Activated CD8-positive, alpha-beta T cell treated with anti-CD3 and anti-CD28 coated beads for 36 hours (primary cell): ENCODE measurements around the gene UGT1A7. TPM values are rescaled to one million over a fixed set of nuclear protein-coding genes. Genes with fewer than 3 reads are reported as not detected.

Experiments
- ATAC-seq: fragments of 200-7000 bp; cut with Tn5 transposase; one replicate; pipeline ENCODE4 v1.10.0; 2021; ENCODE audit warnings: mild to moderate bottlenecking, moderate library complexity
- CTCF ChIA-PET: fragments of 350-600 bp; sonication (Branson Sonifier 250); formaldehyde crosslinking; loops from one replicate; lab custom pipeline; 2021; ENCODE audit warnings: antibody characterized with exemption; lab: Charles Lee
- POLR2A ChIA-PET: fragments of 350-600 bp; sonication (Branson Sonifier 250); formaldehyde crosslinking; loops from one replicate; lab custom pipeline; 2021; ENCODE audit warnings: antibody characterized with exemption; lab: Charles Lee
- DNase-seq: peaks from one replicate; pipeline ENCODE4 v3.0.0-alpha.2; 2020
- H3K27ac Mint-ChIP-seq: one replicate; pipeline ENCODE4 v1.8.0; 2021; ENCODE audit warnings: mild to moderate bottlenecking, mixed read lengths
- H3K27me3 Mint-ChIP-seq: one replicate; pipeline ENCODE4 v1.8.0; 2021; ENCODE audit warnings: mixed read lengths
- H3K36me3 Mint-ChIP-seq: one replicate; pipeline ENCODE4 v1.8.0; 2021; ENCODE audit warnings: low read depth, mixed read lengths
- H3K4me1 Mint-ChIP-seq: one replicate; pipeline ENCODE4 v1.8.0; 2021; ENCODE audit warnings: low read depth, mixed read lengths
- H3K4me3 Mint-ChIP-seq: one replicate; pipeline ENCODE4 v1.8.0; 2021; ENCODE audit warnings: mild to moderate bottlenecking, moderate library complexity, mixed read lengths
- H3K9me3 Mint-ChIP-seq: one replicate; pipeline ENCODE4 v1.8.0; 2021; ENCODE audit warnings: mixed read lengths
- CTCF ChIP-seq: fragments of 200-600 bp; IDR thresholded peaks from one replicate; pipeline ENCODE4 v1.8.0; 2022; ENCODE audit warnings: antibody characterized with exemption, mild to moderate bottlenecking
- intact Hi-C: fragments of 100-400 bp; cut with micrococcal nuclease; formaldehyde crosslinking; loops from one replicate; pipeline ENCODE4 v1.10.0; 2022
- total RNA-seq, 2 experiments: library from RNA; stranded (reverse); gene quantifications; one replicate each; pipeline ENCODE4 v1.2.3, GENCODE V29; 2021

Gene UGT1A7
- total RNA-seq, 2 experiments from 2014 or later = not detected

- Mint-ChIP-seq H3K27me3 (peaks cover 9% of the 10 kb centered on the region), H3K4me1 (no peaks in the 10 kb centered on the region), H3K9me3 (no peaks in the 10 kb centered on the region), H3K36me3 (no peaks in the 10 kb centered on the region), H3K4me3 (no peak overlapping the region), H3K27ac (no peak overlapping the region)
- ChIA-PET CTCF (interaction anchor here (1.3 kb wide), 1 partner anchor 12 kb away, joined by 3 read pairs; no protein-coding TSS in a partner anchor), POLR2A (no interaction called here)
- DNase-seq (no peak), ATAC-seq (no peak)
- intact Hi-C loops = no loop called here
- TF ChIP-seq CTCF = no peak
These were observed 125.6 kb downstream of the UGT1A7 start for GRCh38 chr2:233807215-233807865.

GRCh38 chr2:233807966-233808935, 126.5 kb downstream of the UGT1A7 start:
- Mint-ChIP-seq H3K27me3 (peaks cover 6% of the 10 kb centered on the region), H3K4me3 (no peak overlapping the region), H3K27ac (no peak overlapping the region), H3K4me1 (no peaks in the 10 kb centered on the region), H3K9me3 (no peaks in the 10 kb centered on the region), H3K36me3 (no peaks in the 10 kb centered on the region)
- ChIA-PET CTCF (interaction anchor here (1.3 kb wide), 1 partner anchor 11 kb away, joined by 3 read pairs; no protein-coding TSS in a partner anchor), POLR2A (no interaction called here)
- TF ChIP-seq CTCF = no peak
- intact Hi-C loops = no loop called here
- ATAC-seq (no peak), DNase-seq (no peak)

GRCh38 chr2:233810385-233810784, 128.7 kb downstream of the UGT1A7 start:
- ATAC-seq = no peak
- no peaks in the 10 kb centered on the region for H3K4me1 Mint-ChIP-seq
- no peak for TF ChIP-seq CTCF
- no peak overlapping the region for H3K27ac Mint-ChIP-seq
- no peaks in the 10 kb centered on the region for H3K9me3 Mint-ChIP-seq
- no peaks in the 10 kb centered on the region for H3K36me3 Mint-ChIP-seq
- CTCF ChIA-PET = no interaction called here
- intact Hi-C loops = no loop called here
- no peak overlapping the region for H3K4me3 Mint-ChIP-seq
- peaks cover 5% of the 10 kb centered on the region for H3K27me3 Mint-ChIP-seq
- DNase-seq = no peak
- POLR2A ChIA-PET = no interaction called here

- Mint-ChIP-seq H3K27ac (no peak overlapping the region), H3K36me3 (no peaks in the 10 kb centered on the region), H3K4me1 (no peaks in the 10 kb centered on the region), H3K27me3 (peaks cover 5% of the 10 kb centered on the region), H3K4me3 (no peak overlapping the region), H3K9me3 (no peaks in the 10 kb centered on the region)
- ChIA-PET CTCF (no interaction called here), POLR2A (no interaction called here)
- no peak for DNase-seq
- no peak for TF ChIP-seq CTCF
- ATAC-seq = no peak
- intact Hi-C loops = no loop called here
These were observed 129.4 kb downstream of the UGT1A7 start for GRCh38 chr2:233811087-233811486.

GRCh38 chr2:233811732-233812131, 130.0 kb downstream of the UGT1A7 start:
- TF ChIP-seq CTCF = no peak
- CTCF ChIA-PET = no interaction called here
- Mint-ChIP-seq H3K27me3 (peaks cover 5% of the 10 kb centered on the region), H3K9me3 (no peaks in the 10 kb centered on the region), H3K4me3 (no peak overlapping the region), H3K4me1 (no peaks in the 10 kb centered on the region), H3K36me3 (no peaks in the 10 kb centered on the region), H3K27ac (no peak overlapping the region)
- ATAC-seq (no peak), DNase-seq (no peak)
- intact Hi-C loops = no loop called here
- POLR2A ChIA-PET = interaction anchor here (0.6 kb wide), 1 partner anchor 202 kb away, joined by 3 read pairs; no protein-coding TSS in a partner anchor
